ENCODE results near the gene BBS12.

GRCh38 chr4:122788935-122789334 is 56.4 kb downstream of the BBS12 start:
- TF ChIP-seq, protein P1, sequence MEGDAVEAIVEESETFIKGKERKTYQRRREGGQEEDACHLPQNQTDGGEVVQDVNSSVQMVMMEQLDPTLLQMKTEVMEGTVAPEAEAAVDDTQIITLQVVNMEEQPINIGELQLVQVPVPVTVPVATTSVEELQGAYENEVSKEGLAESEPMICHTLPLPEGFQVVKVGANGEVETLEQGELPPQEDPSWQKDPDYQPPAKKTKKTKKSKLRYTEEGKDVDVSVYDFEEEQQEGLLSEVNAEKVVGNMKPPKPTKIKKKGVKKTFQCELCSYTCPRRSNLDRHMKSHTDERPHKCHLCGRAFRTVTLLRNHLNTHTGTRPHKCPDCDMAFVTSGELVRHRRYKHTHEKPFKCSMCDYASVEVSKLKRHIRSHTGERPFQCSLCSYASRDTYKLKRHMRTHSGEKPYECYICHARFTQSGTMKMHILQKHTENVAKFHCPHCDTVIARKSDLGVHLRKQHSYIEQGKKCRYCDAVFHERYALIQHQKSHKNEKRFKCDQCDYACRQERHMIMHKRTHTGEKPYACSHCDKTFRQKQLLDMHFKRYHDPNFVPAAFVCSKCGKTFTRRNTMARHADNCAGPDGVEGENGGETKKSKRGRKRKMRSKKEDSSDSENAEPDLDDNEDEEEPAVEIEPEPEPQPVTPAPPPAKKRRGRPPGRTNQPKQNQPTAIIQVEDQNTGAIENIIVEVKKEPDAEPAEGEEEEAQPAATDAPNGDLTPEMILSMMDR (conservative IDR thresholded peaks at IDR 0.05), result no peak
- TF ChIP-seq ZFX (IDR thresholded peaks at IDR 0.05), result no peak

Data from C4-2B (cell line).